OCI-LY7 (cell line): Measurements from ENCODE around the gene DRD1.

Experiments used
- CTCF ChIP-seq: fragments of 200-600 bp; sonication (generic); conservative IDR thresholded peaks from 2 replicates; pipeline ENCODE4 v1.5.1; 2014; ENCODE audit warnings: mild to moderate bottlenecking, antibody characterized with exemption, low read length, moderate library complexity, mixed read lengths
- EZH2phosphoT487 ChIP-seq: fragments of 200-600 bp; sonication (generic); IDR thresholded peaks from 2 replicates; pipeline ENCODE4 v1.6.1; 2018; ENCODE audit warnings: low read depth, borderline replicate concordance, mild to moderate bottlenecking, mixed run types, antibody characterized with exemption, low read length, moderate library complexity, mixed read lengths

DNA sequence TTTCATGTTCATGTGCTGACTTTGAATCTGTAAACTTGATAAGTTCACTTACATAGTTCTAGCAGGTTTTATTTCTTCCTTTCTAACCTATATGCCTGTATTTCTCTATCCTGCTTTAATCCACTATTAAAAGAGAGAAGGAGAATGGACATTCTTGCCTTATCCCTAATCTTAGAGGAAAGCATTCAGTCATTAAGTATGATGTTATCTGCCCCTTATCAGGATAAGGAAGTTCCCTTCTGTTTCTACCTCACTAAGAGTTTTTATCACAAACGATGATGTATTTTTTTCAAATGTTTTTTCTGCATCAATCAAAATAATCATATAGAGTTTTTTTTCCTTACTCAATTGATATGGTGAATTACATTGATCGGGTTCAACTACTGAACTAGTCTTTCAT lies 33.1 kb downstream of the DRD1 start:
- no peak for TF ChIP-seq CTCF
- TF ChIP-seq EZH2phosphoT487, result no peak
